Subcutaneous preadipocyte (primary cell): Measurements from ENCODE around the gene ATP11B. TPM values are rescaled to one million over a fixed set of nuclear protein-coding genes. Genes with fewer than 3 reads are reported as not detected.

Experiments used
- total RNA-seq: library from RNA; depleted of rRNA; stranded (reverse); fragments of >200 nt; gene quantifications from 2 replicates; pipeline ENCODE4 v1.2.3, GENCODE V29; 2012

ATP11B gene
- total RNA-seq, result 55.5 and 73.9 TPM in 2 replicates

DNA sequence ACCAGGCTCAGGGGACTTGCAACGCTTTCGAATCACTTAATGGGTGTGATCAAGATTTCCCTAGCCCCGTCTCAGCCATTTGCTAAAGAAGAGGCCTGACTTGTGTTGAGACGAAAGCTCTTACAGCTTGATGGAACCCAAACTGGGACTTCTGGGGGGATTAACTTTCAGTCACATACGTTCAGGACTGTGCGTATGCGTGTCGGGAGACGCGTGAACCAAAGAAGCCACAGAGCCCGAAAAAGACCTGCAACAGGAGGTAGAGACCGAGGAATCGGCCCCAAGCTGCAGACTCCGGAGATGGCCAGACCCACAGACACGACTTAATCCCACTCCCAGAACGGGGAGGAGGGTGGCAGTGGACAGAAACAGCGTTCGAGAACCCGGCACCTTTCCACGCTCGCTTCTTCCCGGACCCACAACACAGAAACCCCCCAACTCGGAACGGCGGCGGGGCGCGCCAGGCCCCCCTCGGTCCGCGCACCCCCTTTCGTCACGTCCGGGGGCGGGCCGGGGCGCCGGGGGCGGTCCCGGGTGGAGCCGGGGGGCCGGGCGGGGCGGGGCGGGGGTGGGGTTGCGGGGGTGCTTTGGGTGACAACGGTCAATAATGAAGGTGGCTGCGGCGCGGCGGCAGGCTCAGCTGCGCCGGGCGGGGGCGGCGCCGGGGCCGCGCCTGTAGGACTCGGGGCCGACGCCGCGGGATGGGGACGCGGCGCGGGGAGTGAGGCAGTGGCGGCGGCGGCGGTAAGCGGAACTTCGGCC is at the start of gene ATP11B:
Gene ATP11B (plus strand): TSS at position 604 of the 762 bp plus-strand sequence. CDS start 256 bp downstream, outside the sequence.

Other genes starting within 250 kb of the ATP11B start
- gene DCUN1D1, start 187.0 kb downstream of the ATP11B start, total RNA-seq, result 24.6 and 29.3 TPM in 2 replicates